ENCODE results near the gene DTX1. TPM values are rescaled to one million over a fixed set of nuclear protein-coding genes. Genes with fewer than 3 reads are reported as not detected.

Gene DTX1
- total and polyA plus RNA-seq, 4 donors, result 2.1 to 33.2 (median 10.0) TPM

GRCh38 chr12:113088971-113089756 lies 32.6 kb downstream of the DTX1 start:
- no peak overlapping the region for H3K27ac ChIP-seq (ENCODE audit: low read depth in 1 of 2, low read length in 2 of 2)
- no peaks in the 10 kb centered on the region for H3K27me3 ChIP-seq (ENCODE audit: control insufficient read depth in 4 of 4, insufficient read depth in 4 of 4, low read length in 3 of 4)
- 86% methylated on average over 13 of the region's 13 CpGs for WGBS
- no peaks in the 10 kb centered on the region for H3K36me3 ChIP-seq (ENCODE audit: control insufficient read depth in 4 of 4, insufficient read depth in 3 of 4, low read depth in 1 of 4, low read length in 3 of 4)
- H3K9me3 ChIP-seq (ENCODE audit: control insufficient read depth in 4 of 4, low read length in 3 of 4), result no peaks in the 10 kb centered on the region
- no peak for TF ChIP-seq ZBTB33 (IDR thresholded peaks at IDR 0.05)
- no peak for TF ChIP-seq HNF4G (IDR thresholded peaks at IDR 0.05)
- TF ChIP-seq FOXA2 (IDR thresholded peaks at IDR 0.05), result no peak
- TF ChIP-seq JUND (IDR thresholded peaks at IDR 0.05), result no peak
- TF ChIP-seq FOXA1 (IDR thresholded peaks at IDR 0.05), result no peak
- TF ChIP-seq YY1 (IDR thresholded peaks at IDR 0.05), result no peak
- TF ChIP-seq REST (IDR thresholded peaks at IDR 0.05), result no peak
- no peak for TF ChIP-seq HNF4A (conservative IDR thresholded peaks at IDR 0.05)
- TF ChIP-seq CTCF (IDR thresholded peaks at IDR 0.05; ENCODE audit: low read depth, low read length, missing input control), result no peak
- TF ChIP-seq SP1 (IDR thresholded peaks at IDR 0.05), result no peak
- TF ChIP-seq TAF1 (conservative IDR thresholded peaks at IDR 0.05), result no peak
- TF ChIP-seq GABPA (IDR thresholded peaks at IDR 0.05 in 1 of 2, conservative IDR thresholded peaks at IDR 0.05 in 1 of 2), result no peak
- no peak for TF ChIP-seq EGR1 (IDR thresholded peaks at IDR 0.05; ENCODE audit: low read depth in 2 of 2)
- no peak for TF ChIP-seq RAD21 (IDR thresholded peaks at IDR 0.05)
- no peak for TF ChIP-seq MAX (IDR thresholded peaks at IDR 0.05)
- no peak for TF ChIP-seq NR2F2 (IDR thresholded peaks at IDR 0.05)
- no peak for TF ChIP-seq ATF3 (IDR thresholded peaks at IDR 0.05)
- TF ChIP-seq RXRA (IDR thresholded peaks at IDR 0.05), result no peak
- H3K9ac ChIP-seq (ENCODE audit: low read depth in 1 of 2, low read length in 2 of 2), result no peak overlapping the region
- peaks cover 0 to 17% (median 13%) of the 10 kb centered on the region in 4 donors for H3K4me1 ChIP-seq (ENCODE audit: control insufficient read depth in 4 of 4, insufficient read depth in 4 of 4, low read length in 3 of 4)
- no peak for DNase-seq (ENCODE audit: low spot score)
- H3K4me3 ChIP-seq (ENCODE audit: low read depth in 1 of 3, low read length in 3 of 3), result no peak overlapping the region

All from liver (tissue), 9 donors.